ENCODE data around the gene ZNF555.

Gene ZNF555

GRCh38 chr19:2798733-2799132, 42.5 kb upstream of the ZNF555 start:
- Histone ChIP-seq H3K27ac (ENCODE audit: poor library complexity, severe bottlenecking) (no peak overlapping the region), H3K27me3 (ENCODE audit: insufficient read depth, poor library complexity, severe bottlenecking) (no peaks in the 10 kb centered on the region), H3K4me3 (ENCODE audit: severe bottlenecking) (no peak overlapping the region), H3K9me3 (ENCODE audit: severe bottlenecking) (no peaks in the 10 kb centered on the region), H3K4me1 (ENCODE audit: insufficient read depth, poor library complexity, severe bottlenecking) (no peaks in the 10 kb centered on the region), H3K36me3 (ENCODE audit: low read depth) (peaks cover 55% of the 10 kb centered on the region)
- DNase-seq (ENCODE audit: low spot score) (no peak), ATAC-seq (ENCODE audit: low read depth) (no peak)
- TF ChIP-seq, protein P1, sequence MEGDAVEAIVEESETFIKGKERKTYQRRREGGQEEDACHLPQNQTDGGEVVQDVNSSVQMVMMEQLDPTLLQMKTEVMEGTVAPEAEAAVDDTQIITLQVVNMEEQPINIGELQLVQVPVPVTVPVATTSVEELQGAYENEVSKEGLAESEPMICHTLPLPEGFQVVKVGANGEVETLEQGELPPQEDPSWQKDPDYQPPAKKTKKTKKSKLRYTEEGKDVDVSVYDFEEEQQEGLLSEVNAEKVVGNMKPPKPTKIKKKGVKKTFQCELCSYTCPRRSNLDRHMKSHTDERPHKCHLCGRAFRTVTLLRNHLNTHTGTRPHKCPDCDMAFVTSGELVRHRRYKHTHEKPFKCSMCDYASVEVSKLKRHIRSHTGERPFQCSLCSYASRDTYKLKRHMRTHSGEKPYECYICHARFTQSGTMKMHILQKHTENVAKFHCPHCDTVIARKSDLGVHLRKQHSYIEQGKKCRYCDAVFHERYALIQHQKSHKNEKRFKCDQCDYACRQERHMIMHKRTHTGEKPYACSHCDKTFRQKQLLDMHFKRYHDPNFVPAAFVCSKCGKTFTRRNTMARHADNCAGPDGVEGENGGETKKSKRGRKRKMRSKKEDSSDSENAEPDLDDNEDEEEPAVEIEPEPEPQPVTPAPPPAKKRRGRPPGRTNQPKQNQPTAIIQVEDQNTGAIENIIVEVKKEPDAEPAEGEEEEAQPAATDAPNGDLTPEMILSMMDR (IDR thresholded peaks at IDR 0.05; ENCODE audit: poor library complexity, severe bottlenecking), result no peak

DNA sequence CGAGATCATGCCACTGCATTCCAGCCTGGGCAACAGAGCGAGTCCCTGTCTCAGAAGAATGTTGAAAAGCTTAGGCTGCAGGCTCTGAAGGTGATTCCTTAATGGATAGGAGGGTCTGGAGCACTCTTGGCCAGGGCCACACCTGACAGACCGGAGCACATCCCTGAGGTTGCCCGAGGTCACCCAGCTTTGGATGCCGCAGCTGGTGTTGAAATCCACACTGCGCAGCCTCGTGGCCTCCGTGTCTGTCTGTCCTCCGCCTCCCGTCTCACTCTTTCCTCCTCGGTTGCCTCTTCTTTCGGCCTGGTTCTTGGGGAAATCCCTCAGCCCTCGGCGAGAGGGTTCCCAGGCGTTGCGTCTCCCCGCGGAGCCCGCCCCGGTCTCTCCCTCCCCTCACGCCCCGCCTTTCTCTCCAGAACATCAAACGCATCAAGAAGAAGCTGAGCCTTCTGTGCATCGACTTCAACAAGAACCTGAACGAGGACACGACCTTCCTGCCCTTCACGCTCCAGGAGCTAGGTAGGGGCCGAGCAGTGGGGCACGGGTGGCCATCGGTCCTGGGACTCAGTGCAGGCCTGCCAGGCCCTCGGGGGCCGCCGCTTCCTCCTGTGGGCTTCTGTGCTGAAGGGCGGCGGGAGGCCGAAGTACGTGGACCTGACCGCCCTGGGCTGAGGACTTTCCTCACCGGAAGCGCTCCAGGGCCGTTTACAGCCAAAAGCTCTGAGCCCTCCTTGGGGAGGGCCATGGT, 41.8 kb upstream of the ZNF555 start:
- ATAC-seq (ENCODE audit: low read depth), result no peak
- no peaks in the 10 kb centered on the region for H3K9me3 ChIP-seq (ENCODE audit: severe bottlenecking)
- no peak overlapping the region for H3K27ac ChIP-seq (ENCODE audit: poor library complexity, severe bottlenecking)
- TF ChIP-seq, protein P1 (IDR thresholded peaks at IDR 0.05; ENCODE audit: poor library complexity, severe bottlenecking), result no peak
- no peak overlapping the region for H3K4me3 ChIP-seq (ENCODE audit: severe bottlenecking)
- H3K27me3 ChIP-seq (ENCODE audit: insufficient read depth, poor library complexity, severe bottlenecking), result no peaks in the 10 kb centered on the region
- H3K4me1 ChIP-seq (ENCODE audit: insufficient read depth, poor library complexity, severe bottlenecking), result no peaks in the 10 kb centered on the region
- peaks cover 50% of the 10 kb centered on the region for H3K36me3 ChIP-seq (ENCODE audit: low read depth)
- no peak for DNase-seq (ENCODE audit: low spot score)

DNA sequence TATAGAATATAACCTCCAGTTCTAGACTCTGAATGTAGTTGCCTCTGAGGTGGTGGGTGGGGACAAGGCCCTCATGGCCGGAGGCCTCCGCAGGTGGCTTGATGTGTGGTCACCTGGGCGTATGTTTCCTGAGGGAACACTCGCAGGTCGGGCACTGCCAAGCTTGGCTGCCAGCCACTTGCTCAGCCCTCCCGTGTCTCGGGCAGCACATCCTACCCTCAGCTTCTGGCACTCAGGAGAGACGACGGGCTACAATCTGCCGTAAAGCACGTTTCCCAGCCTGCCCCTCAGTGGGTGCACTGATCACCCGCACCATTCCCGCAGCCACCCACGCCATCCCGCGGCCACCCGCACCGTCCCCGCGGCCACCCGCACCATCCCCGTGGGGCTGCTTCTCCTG, 40.8 kb upstream of the ZNF555 start:
- TF ChIP-seq, protein P1 (IDR thresholded peaks at IDR 0.05; ENCODE audit: poor library complexity, severe bottlenecking), result no peak
- ATAC-seq (ENCODE audit: low read depth), result no peak

DNA sequence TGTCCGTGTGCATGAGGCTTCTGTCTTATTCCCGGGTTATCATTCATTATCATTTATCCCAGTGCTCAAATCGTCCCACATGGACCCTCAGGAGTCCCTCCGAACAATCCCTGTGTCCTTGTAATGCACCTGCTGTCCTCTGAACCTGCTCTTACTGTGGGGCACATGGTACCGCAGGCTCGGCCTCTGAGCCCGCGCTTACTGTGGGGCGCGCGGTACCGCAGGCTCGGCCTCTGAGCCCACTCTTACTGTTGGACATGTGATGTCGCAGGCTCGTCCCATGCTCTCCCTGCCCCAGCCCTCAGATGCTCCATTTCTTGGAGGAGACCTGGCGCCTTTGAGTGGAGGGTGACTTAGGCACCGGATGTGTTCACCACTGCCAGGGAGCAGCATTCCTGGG, 38.4 kb upstream of the ZNF555 start:
- Histone ChIP-seq H3K4me3 (ENCODE audit: severe bottlenecking) (no peak overlapping the region), H3K27ac (ENCODE audit: poor library complexity, severe bottlenecking) (no peak overlapping the region), H3K36me3 (ENCODE audit: low read depth) (peaks cover 37% of the 10 kb centered on the region), H3K9me3 (ENCODE audit: severe bottlenecking) (no peaks in the 10 kb centered on the region), H3K4me1 (ENCODE audit: insufficient read depth, poor library complexity, severe bottlenecking) (no peaks in the 10 kb centered on the region), H3K27me3 (ENCODE audit: insufficient read depth, poor library complexity, severe bottlenecking) (no peaks in the 10 kb centered on the region)
- TF ChIP-seq, protein P1 (IDR thresholded peaks at IDR 0.05; ENCODE audit: poor library complexity, severe bottlenecking), result no peak
- ATAC-seq (ENCODE audit: low read depth) (no peak), DNase-seq (ENCODE audit: low spot score) (no peak)

More for the DNA sequence above, 40.8 kb upstream of the ZNF555 start:
- Histone ChIP-seq H3K36me3 (ENCODE audit: low read depth) (peaks cover 46% of the 10 kb centered on the region), H3K4me1 (ENCODE audit: insufficient read depth, poor library complexity, severe bottlenecking) (no peaks in the 10 kb centered on the region), H3K27me3 (ENCODE audit: insufficient read depth, poor library complexity, severe bottlenecking) (no peaks in the 10 kb centered on the region), H3K27ac (ENCODE audit: poor library complexity, severe bottlenecking) (no peak overlapping the region), H3K9me3 (ENCODE audit: severe bottlenecking) (no peaks in the 10 kb centered on the region), H3K4me3 (ENCODE audit: severe bottlenecking) (no peak overlapping the region)
- DNase-seq (ENCODE audit: low spot score), result no peak

- no peak overlapping the region for H3K27ac ChIP-seq (ENCODE audit: poor library complexity, severe bottlenecking)
- DNase-seq (ENCODE audit: low spot score) (no peak), ATAC-seq (ENCODE audit: low read depth) (no peak)
- no peaks in the 10 kb centered on the region for H3K27me3 ChIP-seq (ENCODE audit: insufficient read depth, poor library complexity, severe bottlenecking)
- no peaks in the 10 kb centered on the region for H3K4me1 ChIP-seq (ENCODE audit: insufficient read depth, poor library complexity, severe bottlenecking)
- no peak overlapping the region for H3K4me3 ChIP-seq (ENCODE audit: severe bottlenecking)
- H3K36me3 ChIP-seq (ENCODE audit: low read depth), result peaks cover 36% of the 10 kb centered on the region
- TF ChIP-seq, protein P1 (IDR thresholded peaks at IDR 0.05; ENCODE audit: poor library complexity, severe bottlenecking), result no peak
- H3K9me3 ChIP-seq (ENCODE audit: severe bottlenecking), result no peaks in the 10 kb centered on the region
Measured at GRCh38 chr19:2803486-2804155, 37.7 kb upstream of the ZNF555 start.
